HEK293 (cell line): Measurements from ENCODE around the gene UBE4A.

Experiments used
- CTCF ChIA-PET: fragments of 350-600 bp; formaldehyde crosslinking; extraction: SDS; loops from one replicate; lab custom pipeline; 2021; ENCODE audit warnings: antibody characterized with exemption; lab: Yijun Ruan, JAX
- POLR2A ChIA-PET: fragments of 300-600 bp; formaldehyde crosslinking; extraction: SDS; loops from one replicate; lab custom pipeline; 2020; ENCODE audit warnings: antibody characterized with exemption, inconsistent platforms; lab: Yijun Ruan, JAX
- H3K27ac ChIP-seq: fragments of 200-500 bp; sonication (Bioruptor generic); 2 replicates; pipeline ENCODE4 v1.5.1; 2014; ENCODE audit warnings: low read depth, low read length, control low read depth, inconsistent platforms; ENCODE audit errors: extremely low read depth
- H3K36me3 ChIP-seq, 2 experiments: fragments of 200-500 bp in 1 of 2; sonication (Bioruptor generic) in 1 of 2; 1 replicate in 1 of 2; 2 replicates in 1 of 2; pipeline ENCODE4 v1.5.1; 2014 to 2017; ENCODE audit warnings: inconsistent platforms in 2 of 2, low read length in 2 of 2; ENCODE audit not compliant: control insufficient read depth in 2 of 2, insufficient read depth in 1 of 2
- H3K4me1 ChIP-seq: fragments of 200-500 bp; sonication (Bioruptor generic); 2 replicates; pipeline ENCODE4 v1.5.1; 2014; ENCODE audit warnings: mild to moderate bottlenecking, low read length, inconsistent platforms; ENCODE audit not compliant: control insufficient read depth, insufficient read depth
- H3K4me3 ChIP-seq: 2 replicates; pipeline ENCODE4 v1.5.1; 2011; ENCODE audit warnings: low read depth, mild to moderate bottlenecking, control low read depth, low read length, moderate library complexity
- H3K9me3 ChIP-seq: fragments of 200-500 bp; sonication (Bioruptor generic); 2 replicates; pipeline ENCODE4 v1.5.1; 2014; ENCODE audit warnings: low read depth, low read length, inconsistent platforms; ENCODE audit not compliant: control insufficient read depth, insufficient read depth
- BCL11A ChIP-seq: fragments of 450-650 bp; formaldehyde crosslinking; IDR thresholded peaks from 2 replicates; pipeline ENCODE4 v1.5.1; 2016; ENCODE audit warnings: low read depth, missing biosample characterization, missing genetic modification characterization
- OSR2 ChIP-seq: fragments of 450-650 bp; formaldehyde crosslinking; IDR thresholded peaks from 2 replicates; pipeline ENCODE4 v1.5.1; 2016; ENCODE audit warnings: missing biosample characterization, missing genetic modification characterization
- OVOL3 ChIP-seq: fragments of 450-650 bp; formaldehyde crosslinking; IDR thresholded peaks from 2 replicates; pipeline ENCODE4 v1.5.1; 2016; ENCODE audit warnings: missing biosample characterization, missing genetic modification characterization
- REPIN1 ChIP-seq: fragments of 450-650 bp; formaldehyde crosslinking; IDR thresholded peaks from 2 replicates; pipeline ENCODE4 v1.5.1; 2017; ENCODE audit warnings: missing biosample characterization, missing genetic modification characterization, low read depth
- SCRT1 ChIP-seq: fragments of 450-650 bp; formaldehyde crosslinking; IDR thresholded peaks from 2 replicates; pipeline ENCODE4 v1.5.1; 2016; ENCODE audit warnings: missing biosample characterization, missing genetic modification characterization, borderline replicate concordance
- SCRT2 ChIP-seq: fragments of 450-650 bp; formaldehyde crosslinking; IDR thresholded peaks from 2 replicates; pipeline ENCODE4 v1.5.1; 2016; ENCODE audit warnings: missing biosample characterization, missing genetic modification characterization
- SP2 ChIP-seq: fragments of 450-650 bp; formaldehyde crosslinking; IDR thresholded peaks from 2 replicates; pipeline ENCODE4 v1.5.1; 2016; ENCODE audit warnings: missing biosample characterization, missing genetic modification characterization
- ZBTB17 ChIP-seq: fragments of 450-650 bp; formaldehyde crosslinking; IDR thresholded peaks from 2 replicates; pipeline ENCODE4 v1.5.1; 2016; ENCODE audit warnings: missing biosample characterization, missing genetic modification characterization
- ZNF146 ChIP-seq: fragments of 450-650 bp; formaldehyde crosslinking; IDR thresholded peaks from 2 replicates; pipeline ENCODE4 v1.5.1; 2016; ENCODE audit warnings: missing biosample characterization, missing genetic modification characterization
- ZNF155 ChIP-seq: fragments of 450-650 bp; formaldehyde crosslinking; IDR thresholded peaks from 2 replicates; pipeline ENCODE4 v1.5.1; 2016; ENCODE audit warnings: missing biosample characterization, missing genetic modification characterization
- ZNF24 ChIP-seq: fragments of 450-650 bp; formaldehyde crosslinking; IDR thresholded peaks from 2 replicates; pipeline ENCODE4 v1.5.1; 2016; ENCODE audit warnings: missing biosample characterization, missing genetic modification characterization
- ZNF324 ChIP-seq: fragments of 450-650 bp; formaldehyde crosslinking; IDR thresholded peaks from 2 replicates; pipeline ENCODE4 v1.5.1; 2016; ENCODE audit warnings: missing biosample characterization, missing genetic modification characterization
- ZNF571 ChIP-seq: fragments of 450-650 bp; formaldehyde crosslinking; IDR thresholded peaks from 2 replicates; pipeline ENCODE4 v1.5.0; 2017; ENCODE audit warnings: missing biosample characterization, missing genetic modification characterization
- TF ChIP-seq, protein P1 (sequence below): fragments of 450-650 bp; formaldehyde crosslinking; IDR thresholded peaks from 2 replicates; pipeline ENCODE4 v1.5.1; 2016; ENCODE audit warnings: missing biosample characterization, missing genetic modification characterization
- TF ChIP-seq, protein P2 (sequence below): fragments of 450-650 bp; formaldehyde crosslinking; IDR thresholded peaks from 2 replicates; pipeline ENCODE4 v1.5.1; 2016; ENCODE audit warnings: missing biosample characterization, missing genetic modification characterization, low read depth
- TF ChIP-seq, protein P3 (sequence below): fragments of 450-650 bp; formaldehyde crosslinking; IDR thresholded peaks from 2 replicates; pipeline ENCODE4 v1.5.1; 2016; ENCODE audit warnings: missing biosample characterization, missing genetic modification characterization

UBE4A gene

DNA sequence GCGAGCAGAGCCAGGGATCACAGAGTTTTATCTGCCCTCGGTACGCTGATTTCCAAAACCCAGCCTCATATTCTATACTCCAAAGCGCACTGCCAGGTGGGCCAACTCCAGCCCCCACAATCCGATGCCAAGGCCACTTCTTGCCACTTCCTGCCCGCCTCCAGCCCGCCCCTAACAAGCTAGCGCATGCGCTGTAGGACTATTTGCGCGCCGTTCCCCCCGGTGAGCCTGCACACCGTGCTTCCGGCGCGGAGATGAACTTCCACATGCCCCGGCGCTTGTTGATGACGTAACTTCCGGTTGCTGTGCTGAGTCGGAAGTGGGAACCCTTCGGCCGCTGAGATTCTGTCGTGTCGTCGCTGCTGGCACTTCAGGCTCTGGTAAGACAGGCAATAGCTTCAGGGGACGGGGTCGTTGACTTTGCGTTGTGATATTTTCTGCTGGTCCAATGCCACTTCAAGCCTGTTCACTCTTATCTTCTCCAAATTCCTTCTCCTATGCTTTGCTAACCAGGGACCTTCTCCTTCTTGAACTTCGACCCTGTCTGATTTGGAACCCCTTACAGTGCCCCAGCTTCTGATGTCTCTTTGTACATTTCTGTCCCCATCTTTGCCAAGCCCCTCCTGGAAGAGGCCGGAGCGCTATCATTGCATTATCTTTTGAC, at the start of gene UBE4A (continued):
- TF ChIP-seq, protein P1, sequence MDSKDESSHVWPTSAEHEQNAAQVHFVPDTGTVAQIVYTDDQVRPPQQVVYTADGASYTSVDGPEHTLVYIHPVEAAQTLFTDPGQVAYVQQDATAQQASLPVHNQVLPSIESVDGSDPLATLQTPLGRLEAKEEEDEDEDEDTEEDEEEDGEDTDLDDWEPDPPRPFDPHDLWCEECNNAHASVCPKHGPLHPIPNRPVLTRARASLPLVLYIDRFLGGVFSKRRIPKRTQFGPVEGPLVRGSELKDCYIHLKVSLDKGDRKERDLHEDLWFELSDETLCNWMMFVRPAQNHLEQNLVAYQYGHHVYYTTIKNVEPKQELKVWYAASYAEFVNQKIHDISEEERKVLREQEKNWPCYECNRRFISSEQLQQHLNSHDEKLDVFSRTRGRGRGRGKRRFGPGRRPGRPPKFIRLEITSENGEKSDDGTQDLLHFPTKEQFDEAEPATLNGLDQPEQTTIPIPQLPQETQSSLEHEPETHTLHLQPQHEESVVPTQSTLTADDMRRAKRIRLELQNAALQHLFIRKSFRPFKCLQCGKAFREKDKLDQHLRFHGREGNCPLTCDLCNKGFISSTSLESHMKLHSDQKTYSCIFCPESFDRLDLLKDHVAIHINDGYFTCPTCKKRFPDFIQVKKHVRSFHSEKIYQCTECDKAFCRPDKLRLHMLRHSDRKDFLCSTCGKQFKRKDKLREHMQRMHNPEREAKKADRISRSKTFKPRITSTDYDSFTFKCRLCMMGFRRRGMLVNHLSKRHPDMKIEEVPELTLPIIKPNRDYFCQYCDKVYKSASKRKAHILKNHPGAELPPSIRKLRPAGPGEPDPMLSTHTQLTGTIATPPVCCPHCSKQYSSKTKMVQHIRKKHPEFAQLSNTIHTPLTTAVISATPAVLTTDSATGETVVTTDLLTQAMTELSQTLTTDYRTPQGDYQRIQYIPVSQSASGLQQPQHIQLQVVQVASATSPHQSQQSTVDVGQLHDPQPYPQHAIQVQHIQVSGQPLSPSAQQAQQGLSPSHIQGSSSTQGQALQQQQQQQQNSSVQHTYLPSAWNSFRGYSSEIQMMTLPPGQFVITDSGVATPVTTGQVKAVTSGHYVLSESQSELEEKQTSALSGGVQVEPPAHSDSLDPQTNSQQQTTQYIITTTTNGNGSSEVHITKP (tag by site-specific recombination) = 0 out of 2 replicates have a peak, but pooled peaks have one; percentile 15
- TF ChIP-seq SCRT1 (tag by site-specific recombination) (no peak), SP2 (tag by site-specific recombination) (peak; percentile 90), ZNF146 (tag by site-specific recombination) (no peak), BCL11A (no peak), ZBTB17 (tag by site-specific recombination) (peak; percentile 82)
- TF ChIP-seq, protein P2, sequence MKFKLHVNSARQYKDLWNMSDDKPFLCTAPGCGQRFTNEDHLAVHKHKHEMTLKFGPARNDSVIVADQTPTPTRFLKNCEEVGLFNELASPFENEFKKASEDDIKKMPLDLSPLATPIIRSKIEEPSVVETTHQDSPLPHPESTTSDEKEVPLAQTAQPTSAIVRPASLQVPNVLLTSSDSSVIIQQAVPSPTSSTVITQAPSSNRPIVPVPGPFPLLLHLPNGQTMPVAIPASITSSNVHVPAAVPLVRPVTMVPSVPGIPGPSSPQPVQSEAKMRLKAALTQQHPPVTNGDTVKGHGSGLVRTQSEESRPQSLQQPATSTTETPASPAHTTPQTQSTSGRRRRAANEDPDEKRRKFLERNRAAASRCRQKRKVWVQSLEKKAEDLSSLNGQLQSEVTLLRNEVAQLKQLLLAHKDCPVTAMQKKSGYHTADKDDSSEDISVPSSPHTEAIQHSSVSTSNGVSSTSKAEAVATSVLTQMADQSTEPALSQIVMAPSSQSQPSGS (tag by site-specific recombination) = peak; percentile 98

DNA sequence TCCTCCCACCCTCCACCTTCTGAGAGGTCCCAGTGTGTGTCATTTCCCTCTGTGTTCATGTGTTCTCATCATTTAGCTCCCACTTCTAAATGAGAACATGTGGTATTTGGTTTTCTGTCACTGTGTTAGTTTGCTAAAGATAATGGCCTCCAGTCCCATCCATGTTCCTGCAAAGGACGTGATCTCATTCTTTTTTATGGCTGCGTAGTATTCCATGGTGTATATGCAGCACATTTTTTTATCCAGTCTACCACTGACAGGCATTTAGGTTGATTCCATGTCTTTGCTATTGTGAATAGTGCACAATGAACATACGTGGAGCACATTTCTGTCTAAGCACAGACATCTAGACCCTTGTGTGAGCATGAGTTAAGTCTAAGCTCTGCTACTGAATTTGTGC, 49.1 kb upstream of the UBE4A start:
- no peak overlapping the region for H3K4me3 ChIP-seq
- ChIA-PET POLR2A (interaction anchor here (0.6 kb wide), 1 partner anchor 25 kb away, joined by 5 read pairs; no protein-coding TSS in a partner anchor), CTCF (interaction anchor here (1.4 to 1.6 kb wide), 2 partner anchors 8 to 14 kb away, joined by 4 to 5 read pairs; no protein-coding TSS in a partner anchor)
- no peaks in the 10 kb centered on the region for H3K4me1 ChIP-seq
- H3K9me3 ChIP-seq = no peaks in the 10 kb centered on the region
- TF ChIP-seq OVOL3 = no peak
- peak; percentile 90 for TF ChIP-seq ZNF146 (tag by site-specific recombination)
- no peak overlapping the region for H3K27ac ChIP-seq
- no peaks in the 10 kb centered on the region for H3K36me3 ChIP-seq

DNA sequence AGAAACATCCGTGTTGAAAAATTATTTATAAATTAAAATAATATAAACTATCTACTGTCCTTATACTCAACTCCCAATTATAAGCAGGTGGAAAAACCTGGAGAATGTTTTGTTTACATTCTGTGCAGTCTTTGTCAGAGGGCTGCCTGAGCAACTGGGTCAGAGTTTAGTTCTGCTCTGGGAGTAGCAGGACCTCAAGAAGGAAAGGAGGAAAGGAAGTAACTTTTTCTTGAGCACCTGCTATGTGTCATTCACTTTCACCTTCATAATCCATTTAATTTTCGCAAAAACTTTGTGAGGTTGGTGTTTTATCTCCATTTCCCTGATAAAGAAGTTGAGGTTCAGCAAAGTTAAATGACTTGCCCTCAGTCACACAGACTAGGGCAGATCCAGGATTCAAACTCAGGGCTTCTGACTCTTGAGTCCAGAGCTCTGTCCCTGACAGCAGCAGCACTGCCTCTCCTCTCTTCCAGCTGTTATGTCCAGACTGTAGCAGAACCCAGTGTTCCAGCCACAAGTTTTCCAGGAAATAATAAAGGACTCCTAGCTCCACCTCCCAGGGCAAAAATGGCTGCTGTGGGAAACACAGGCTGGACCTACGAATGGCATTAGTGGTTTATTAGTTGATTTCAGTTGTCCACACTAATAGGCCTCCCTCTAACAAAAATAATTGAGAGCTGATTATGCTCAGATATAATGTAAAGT, 48.5 kb upstream of the UBE4A start:
- no peaks in the 10 kb centered on the region for H3K9me3 ChIP-seq
- ChIA-PET CTCF (interaction anchor here (0.7 to 1.4 kb wide), 6 partner anchors 9 to 174 kb away, joined by 3 to 5 read pairs (median 4); no protein-coding TSS in a partner anchor), POLR2A (no interaction called here)
- TF ChIP-seq ZNF324 (no peak), SCRT2 (tag by site-specific recombination) (no peak), ZNF24 (tag by site-specific recombination) (no peak), OVOL3 (no peak), OSR2 (no peak), SCRT1 (tag by site-specific recombination) (no peak), REPIN1 (tag by site-specific recombination) (no peak), SP2 (tag by site-specific recombination) (no peak), ZNF155 (no peak), ZNF571 (no peak)
- TF ChIP-seq, protein P3, sequence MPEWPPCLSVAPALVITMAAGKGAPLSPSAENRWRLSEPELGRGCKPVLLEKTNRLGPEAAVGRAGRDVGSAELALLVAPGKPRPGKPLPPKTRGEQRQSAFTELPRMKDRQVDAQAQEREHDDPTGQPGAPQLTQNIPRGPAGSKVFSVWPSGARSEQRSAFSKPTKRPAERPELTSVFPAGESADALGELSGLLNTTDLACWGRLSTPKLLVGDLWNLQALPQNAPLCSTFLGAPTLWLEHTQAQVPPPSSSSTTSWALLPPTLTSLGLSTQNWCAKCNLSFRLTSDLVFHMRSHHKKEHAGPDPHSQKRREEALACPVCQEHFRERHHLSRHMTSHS (tag by site-specific recombination) = no peak
- no peak overlapping the region for H3K4me3 ChIP-seq
- H3K36me3 ChIP-seq = no peaks in the 10 kb centered on the region
- no peak overlapping the region for H3K27ac ChIP-seq
- peaks cover 3% of the 10 kb centered on the region; the same call in 1 of the 2 replicates for H3K4me1 ChIP-seq
